Thyroid gland (tissue), 4 donors: ENCODE data around the gene PDE4B. TPM values are rescaled to one million over a fixed set of nuclear protein-coding genes. Genes with fewer than 3 reads are reported as not detected.

Experiments used
- DNase-seq, 2 donors: peaks; one replicate each; pipeline ENCODE4 v3.0.0-alpha.2; 2019
- H3K27ac ChIP-seq, 3 donors: fragments of 200-600 bp; sonication (generic); 1 replicate in 2 of 3; 2 replicates in 1 of 3; pipeline ENCODE4 v1.5.1; 2016 to 2019; ENCODE audit warnings: mild to moderate bottlenecking in 1 of 3, moderate library complexity in 1 of 3
- H3K27me3 ChIP-seq: fragments of 200-600 bp; sonication (generic); one replicate; pipeline ENCODE4 v1.5.1; 2019
- H3K36me3 ChIP-seq, 2 donors: fragments of 200-600 bp; sonication (generic); one replicate each; pipeline ENCODE4 v1.5.1; 2016 to 2019
- H3K4me1 ChIP-seq, 2 donors: fragments of 200-600 bp; sonication (generic); one replicate each; pipeline ENCODE4 v1.5.1; 2017 to 2019
- H3K4me3 ChIP-seq, 3 donors: fragments of 200-600 bp; sonication (generic); replicated peaks in 1 of 3; 1 replicate in 2 of 3; 2 replicates in 1 of 3; pipeline ENCODE4 v1.5.1; 2016; ENCODE audit warnings: mild to moderate bottlenecking in 1 of 3
- H3K9me3 ChIP-seq: fragments of 200-600 bp; sonication (generic); one replicate; pipeline ENCODE4 v1.5.1; 2017
- CTCF ChIP-seq, 6 experiments: fragments of 200-600 bp in 3 of 6; fragments of 450-650 bp in 3 of 6; sonication (generic) in 3 of 6; IDR thresholded peaks; one replicate each; pipeline ENCODE4 v1.5.1; 2016 to 2019; ENCODE audit warnings: antibody characterized with exemption in 6 of 6, mild to moderate bottlenecking in 2 of 6, inconsistent platforms in 1 of 6, moderate library complexity in 1 of 6
- POLR2A ChIP-seq, 2 donors: fragments of 450-650 bp; IDR thresholded peaks; one replicate each; pipeline ENCODE4 v1.6.1; 2017; ENCODE audit warnings: antibody characterized with exemption in 2 of 2, mild to moderate bottlenecking in 2 of 2, moderate library complexity in 1 of 2
- WGBS, 2 donors: methylation state at CpG; one replicate each; pipeline ENCODE4 v1.1.5; 2017; 5-methylcytosine and 5-hydroxymethylcytosine counted together
- intact Hi-C: fragments of 100-400 bp; cut with DNase I; formaldehyde crosslinking; loops from one replicate; pipeline ENCODE4 v1.15.1; 2023
- total RNA-seq, 4 donors: library from RNA; depleted of rRNA; stranded (reverse); fragments of >200 nt; gene quantifications; one replicate each; pipeline ENCODE4 v1.2.3, GENCODE V29; 2016

Gene PDE4B
- total RNA-seq, 4 donors from 2014 or later: 9.6 to 21.3 (median 15.0) TPM

- no peak for DNase-seq
- H3K36me3 ChIP-seq: no peaks in the 10 kb centered on the region
- WGBS, 2 donors: 91 to 93% methylated on average over 2 of the region's 2 CpGs
- H3K9me3 ChIP-seq: no peaks in the 10 kb centered on the region
- H3K27me3 ChIP-seq: no peaks in the 10 kb centered on the region
- intact Hi-C loops: no loop called here
- H3K4me3 ChIP-seq: no peak overlapping the region
- TF ChIP-seq POLR2A (IDR thresholded peaks at IDR 0.05): no peak
- no peak for TF ChIP-seq CTCF (IDR thresholded peaks at IDR 0.05)
- peaks cover 30 to 40% of the 10 kb centered on the region in 2 donors for H3K4me1 ChIP-seq
- H3K27ac ChIP-seq: no peak overlapping the region
Observed at GRCh38 chr1:66356605-66357004, 563.9 kb downstream of the PDE4B start.

GRCh38 chr1:66357021-66357420, 564.3 kb downstream of the PDE4B start:
- H3K36me3 ChIP-seq: peaks cover 0 to 3% of the 10 kb centered on the region in 2 donors
- H3K4me1 ChIP-seq: peaks cover 30 to 35% of the 10 kb centered on the region in 2 donors
- no peaks in the 10 kb centered on the region for H3K9me3 ChIP-seq
- no peak for TF ChIP-seq CTCF (IDR thresholded peaks at IDR 0.05)
- no peak for TF ChIP-seq POLR2A (IDR thresholded peaks at IDR 0.05)
- H3K27me3 ChIP-seq: no peaks in the 10 kb centered on the region
- H3K4me3 ChIP-seq: no peak overlapping the region
- H3K27ac ChIP-seq: no peak overlapping the region
- WGBS, 2 donors: 80 to 84% methylated on average over 4 of the region's 4 CpGs
- no peak for DNase-seq
- intact Hi-C loops: no loop called here

GRCh38 chr1:66357478-66358197, 564.9 kb downstream of the PDE4B start:
- no peaks in the 10 kb centered on the region for H3K27me3 ChIP-seq
- TF ChIP-seq CTCF (IDR thresholded peaks at IDR 0.05) (no peak), POLR2A (IDR thresholded peaks at IDR 0.05) (no peak)

GRCh38 chr1:66359269-66359668, 566.6 kb downstream of the PDE4B start:
- H3K27ac ChIP-seq: no peak overlapping the region

More at GRCh38 chr1:66357478-66358197, 564.9 kb downstream of the PDE4B start:
- Histone ChIP-seq H3K9me3 (no peaks in the 10 kb centered on the region), H3K4me1 (peaks cover 29 to 30% of the 10 kb centered on the region in 2 donors), H3K36me3 (peaks cover 0 to 4% of the 10 kb centered on the region in 2 donors), H3K27ac (no peak overlapping the region), H3K4me3 (no peak overlapping the region)
- intact Hi-C loops: no loop called here
- no peak for DNase-seq
- WGBS, 2 donors: 90 to 92% methylated on average over 3 of the region's 3 CpGs

More at GRCh38 chr1:66359269-66359668, 566.6 kb downstream of the PDE4B start:
- intact Hi-C loops: no loop called here
- TF ChIP-seq CTCF (IDR thresholded peaks at IDR 0.05) (no peak), POLR2A (IDR thresholded peaks at IDR 0.05) (no peak)
- Histone ChIP-seq H3K36me3 (peaks cover 3 to 12% of the 10 kb centered on the region in 2 donors), H3K4me1 (peaks cover 19 to 21% of the 10 kb centered on the region in 2 donors), H3K4me3 (no peak overlapping the region), H3K27me3 (no peaks in the 10 kb centered on the region), H3K9me3 (no peaks in the 10 kb centered on the region)
- WGBS, 2 donors: 80 to 84% methylated on average over 1 of the region's 1 CpG
- DNase-seq: no peak
